Epithelial cell of proximal tubule (primary cell): ENCODE data around the gene PACSIN1. TPM values are rescaled to one million over a fixed set of nuclear protein-coding genes. Genes with fewer than 3 reads are reported as not detected.

Experiments
- DNase-seq: peaks from one replicate; pipeline ENCODE4 v3.0.0-alpha.2; 2011; ENCODE audit warnings: low read depth
- H3K4me3 ChIP-seq: 2 replicates; pipeline ENCODE4 v1.5.1; 2011; ENCODE audit warnings: low read depth, mild to moderate bottlenecking, low read length
- total RNA-seq: library from RNA; depleted of rRNA; stranded (reverse); fragments of >200 nt; gene quantifications from 2 replicates; pipeline ENCODE4 v1.2.3, GENCODE V29; 2015
- TF ChIP-seq, protein P1 (sequence below): conservative IDR thresholded peaks from 2 replicates; pipeline ENCODE4 v1.5.1; 2012; ENCODE audit warnings: low read depth, mild to moderate bottlenecking, low read length

The PACSIN1 gene
- total RNA-seq, 1 donor from 2014 or later = 1.9 TPM

DNA sequence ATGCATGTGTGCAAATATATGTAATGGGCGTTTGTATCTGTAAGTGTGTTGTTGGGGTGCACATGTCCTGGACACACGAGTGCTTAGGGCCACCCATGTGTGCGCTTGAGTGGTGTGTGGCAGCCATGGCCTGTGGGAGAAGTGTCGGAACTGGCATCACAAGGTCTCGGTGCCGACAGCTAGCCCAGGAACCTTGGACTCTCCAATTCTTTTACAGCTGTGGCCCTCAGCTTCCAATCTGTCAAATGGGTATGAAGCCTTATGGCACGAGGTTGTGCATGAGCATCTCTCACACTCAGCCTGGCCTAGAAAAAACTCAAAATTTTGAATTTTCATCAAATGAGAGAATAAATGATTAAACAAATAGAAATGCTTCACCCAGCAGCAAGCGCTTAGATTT, 48.2 kb downstream of the PACSIN1 start:
- no peak overlapping the region for H3K4me3 ChIP-seq
- TF ChIP-seq, protein P1, sequence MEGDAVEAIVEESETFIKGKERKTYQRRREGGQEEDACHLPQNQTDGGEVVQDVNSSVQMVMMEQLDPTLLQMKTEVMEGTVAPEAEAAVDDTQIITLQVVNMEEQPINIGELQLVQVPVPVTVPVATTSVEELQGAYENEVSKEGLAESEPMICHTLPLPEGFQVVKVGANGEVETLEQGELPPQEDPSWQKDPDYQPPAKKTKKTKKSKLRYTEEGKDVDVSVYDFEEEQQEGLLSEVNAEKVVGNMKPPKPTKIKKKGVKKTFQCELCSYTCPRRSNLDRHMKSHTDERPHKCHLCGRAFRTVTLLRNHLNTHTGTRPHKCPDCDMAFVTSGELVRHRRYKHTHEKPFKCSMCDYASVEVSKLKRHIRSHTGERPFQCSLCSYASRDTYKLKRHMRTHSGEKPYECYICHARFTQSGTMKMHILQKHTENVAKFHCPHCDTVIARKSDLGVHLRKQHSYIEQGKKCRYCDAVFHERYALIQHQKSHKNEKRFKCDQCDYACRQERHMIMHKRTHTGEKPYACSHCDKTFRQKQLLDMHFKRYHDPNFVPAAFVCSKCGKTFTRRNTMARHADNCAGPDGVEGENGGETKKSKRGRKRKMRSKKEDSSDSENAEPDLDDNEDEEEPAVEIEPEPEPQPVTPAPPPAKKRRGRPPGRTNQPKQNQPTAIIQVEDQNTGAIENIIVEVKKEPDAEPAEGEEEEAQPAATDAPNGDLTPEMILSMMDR = no peak
- no peak for DNase-seq

DNA sequence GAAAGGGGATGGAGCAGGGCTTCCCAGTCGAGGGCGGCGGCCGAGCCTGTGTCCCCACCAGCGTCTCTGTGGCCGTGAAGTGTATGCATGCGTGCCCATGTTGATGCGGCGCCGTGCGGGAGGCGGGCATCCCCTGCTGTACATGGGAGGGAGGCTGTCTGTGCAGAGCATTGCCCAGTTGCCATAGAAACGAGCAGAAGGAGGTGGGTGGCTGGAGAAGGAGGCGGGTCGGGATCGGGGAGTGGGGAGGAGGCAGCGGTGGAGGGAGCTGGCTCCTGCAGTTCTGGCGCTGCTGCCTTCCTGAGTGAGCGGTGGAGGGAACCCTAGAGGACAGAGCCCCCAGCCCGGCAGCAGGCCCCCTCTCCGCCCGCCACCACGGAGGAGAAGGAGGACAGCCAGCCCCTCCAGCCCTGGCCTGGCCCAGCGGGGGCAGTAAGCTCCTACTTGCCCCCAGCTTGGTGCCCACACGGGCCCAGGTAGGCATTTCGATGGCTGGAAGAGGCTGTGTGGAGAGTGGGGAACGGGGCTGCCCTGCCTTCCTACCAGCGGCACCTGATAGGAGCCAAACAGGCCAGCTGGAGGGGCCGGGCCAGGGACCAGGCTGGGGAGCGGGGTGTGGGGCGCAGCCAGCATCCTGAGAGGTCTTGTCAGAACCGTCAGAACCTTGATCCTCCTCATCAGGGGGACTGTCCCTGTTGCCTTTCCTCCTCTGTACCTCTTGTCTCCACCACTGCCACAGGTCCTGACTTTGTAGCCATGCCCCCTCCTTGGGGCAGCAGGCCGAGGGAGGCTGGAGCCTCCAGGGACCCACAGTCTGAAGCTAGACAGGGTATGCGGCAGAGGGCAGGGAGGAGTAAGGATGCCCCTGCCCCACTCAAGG, 49.0 kb downstream of the PACSIN1 start:
- TF ChIP-seq, protein P1 = peak; percentile 32
- no peak for DNase-seq
- H3K4me3 ChIP-seq = no peak overlapping the region

DNA sequence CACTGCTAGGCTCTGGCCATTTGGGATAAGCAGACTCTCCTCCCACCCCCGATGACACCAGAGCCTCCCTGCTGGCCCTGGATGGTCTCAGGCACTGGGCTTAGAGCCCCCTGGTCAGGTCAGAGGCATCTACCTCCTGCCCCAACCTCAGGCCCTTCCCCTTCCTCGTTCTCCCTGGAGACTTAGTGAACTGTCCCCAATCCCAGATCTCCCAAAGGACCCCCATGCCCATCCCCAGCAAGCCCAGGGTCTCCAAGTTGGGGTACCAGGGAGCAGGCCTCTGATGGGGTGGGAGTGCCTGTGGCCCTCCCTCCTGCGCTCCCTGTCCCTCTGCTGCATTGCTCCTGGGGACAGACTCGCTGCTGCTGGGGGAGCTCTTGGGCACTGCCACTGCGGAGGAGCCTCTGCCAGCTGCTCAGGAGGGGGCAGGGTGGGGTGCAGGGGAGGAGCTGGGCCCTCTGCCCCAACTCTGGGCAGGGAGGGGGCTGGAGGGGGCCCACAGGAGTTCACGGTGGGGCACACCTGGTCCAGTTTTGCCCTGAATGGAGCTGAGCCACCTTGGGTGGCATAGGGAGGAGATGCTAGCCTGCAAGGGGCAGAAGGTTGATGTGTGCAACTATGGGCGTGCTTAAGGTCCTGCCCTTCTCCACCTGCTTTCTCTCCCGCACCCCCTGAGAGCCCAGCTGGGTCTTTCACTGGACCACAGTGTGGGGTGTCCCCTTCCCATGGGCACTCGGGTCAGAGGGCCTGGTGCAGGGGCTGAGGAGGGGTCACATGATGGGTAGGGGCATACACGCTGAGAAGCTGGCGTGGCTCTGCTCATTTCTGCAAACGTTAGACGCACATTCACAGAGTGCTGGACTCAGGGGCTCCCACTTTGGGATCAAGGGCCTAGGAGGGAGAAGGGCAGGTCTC, 49.9 kb downstream of the PACSIN1 start:
- H3K4me3 ChIP-seq = no peak overlapping the region
- TF ChIP-seq, protein P1 = no peak
- DNase-seq = no peak

DNA sequence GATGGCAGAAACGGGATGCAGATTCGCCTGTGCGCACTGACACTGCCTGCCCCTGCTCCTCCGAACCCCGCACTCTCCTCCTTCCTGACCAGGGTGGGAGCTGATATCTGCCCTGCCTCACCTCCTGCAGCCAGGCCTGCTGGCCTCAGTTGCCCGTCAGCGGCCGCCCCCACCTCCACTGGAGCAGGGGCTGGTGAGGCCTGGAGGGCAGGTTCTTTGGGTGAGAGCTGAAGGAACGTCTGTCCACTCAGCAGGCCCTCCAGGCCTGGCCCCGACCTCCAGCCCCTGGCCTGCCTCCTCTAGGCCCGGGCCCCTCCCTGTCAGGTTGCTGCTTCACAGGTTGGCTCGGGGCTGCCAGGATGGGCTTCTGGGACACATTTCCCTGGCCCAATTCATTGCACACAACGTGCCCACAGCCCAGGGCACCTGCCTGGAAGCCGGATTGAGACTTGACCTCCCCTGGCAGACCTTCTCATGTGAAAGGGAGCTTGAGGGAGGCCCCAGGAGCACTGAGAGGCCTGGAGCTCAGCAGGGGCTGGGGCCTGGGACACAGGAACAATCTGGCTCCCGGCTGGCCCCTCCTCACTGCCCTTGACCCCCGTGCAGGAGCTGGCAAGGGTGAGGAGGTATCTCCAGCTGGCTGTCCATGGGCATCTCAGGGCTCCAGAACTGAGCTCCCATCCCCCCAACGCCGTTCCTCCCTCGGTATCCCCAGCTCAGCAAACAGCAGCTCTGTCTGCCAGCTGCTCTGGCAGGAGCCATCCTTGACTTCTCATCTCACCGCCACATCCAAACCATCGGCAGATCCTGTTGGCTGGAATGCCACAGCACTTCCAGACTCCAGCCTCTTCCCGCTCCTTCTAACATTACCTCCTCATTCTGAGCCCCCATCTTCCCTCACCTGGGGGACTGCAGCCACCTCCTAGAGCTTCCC, 50.8 kb downstream of the PACSIN1 start:
- no peak overlapping the region for H3K4me3 ChIP-seq
- TF ChIP-seq, protein P1 = no peak

DNA sequence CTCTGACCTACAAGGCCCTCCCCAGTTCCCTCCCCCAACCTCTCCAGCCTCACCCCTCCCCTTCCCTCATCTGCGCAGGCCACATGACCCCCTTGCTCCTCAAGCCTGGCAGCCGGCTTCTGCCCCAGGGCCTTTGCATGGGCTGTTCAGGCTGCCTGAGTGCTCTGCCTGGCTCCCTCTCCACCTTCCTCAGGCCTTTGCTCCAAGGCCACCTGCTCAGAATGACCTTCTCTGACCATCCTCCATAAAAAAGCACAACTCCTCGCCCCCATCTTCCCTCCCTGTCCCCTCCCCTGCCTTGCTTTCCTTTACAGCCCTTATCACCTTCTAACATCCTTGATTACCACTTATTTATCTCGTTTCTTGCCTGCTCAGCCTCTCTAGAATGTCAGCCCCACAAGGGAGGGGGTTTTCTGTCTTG, 51.6 kb downstream of the PACSIN1 start:
- no peak for DNase-seq
- TF ChIP-seq, protein P1 = no peak
- no peak overlapping the region for H3K4me3 ChIP-seq

More for the DNA sequence above, 50.8 kb downstream of the PACSIN1 start:
- DNase-seq = no peak

DNA sequence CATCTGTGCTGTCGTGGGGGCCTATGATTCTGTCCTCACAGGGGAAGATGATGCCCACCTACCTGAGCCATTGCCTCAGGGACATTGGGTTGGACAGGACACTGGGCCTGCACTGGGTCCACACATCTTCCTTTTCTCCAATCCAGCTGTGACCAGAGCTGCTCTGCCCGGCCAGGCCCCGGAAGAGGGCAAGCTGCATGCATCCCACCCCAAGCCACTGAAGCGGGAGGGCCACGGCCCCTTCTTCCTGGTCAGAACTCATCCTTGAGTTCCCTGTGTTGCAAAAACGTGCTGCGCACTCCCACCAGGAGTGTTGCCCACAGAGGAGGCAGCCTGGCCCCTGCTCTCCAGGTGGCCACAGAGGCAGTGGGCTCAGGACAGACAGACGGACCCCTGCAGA, 52.1 kb downstream of the PACSIN1 start:
- TF ChIP-seq, protein P1 = no peak
- no peak overlapping the region for H3K4me3 ChIP-seq
- DNase-seq = no peak
